ENCODE data around the gene RBP3. TPM values are rescaled to one million over a fixed set of nuclear protein-coding genes. Genes with fewer than 3 reads are reported as not detected.
"Not testable (repeated sequence)": the region's sequence is repeated elsewhere in the genome, so short reads cannot be mapped to it uniquely, and the experiment has no call there.

Gene RBP3
- total RNA-seq, 2 donors from 2014 or later = not detected

GRCh38 chr10:47383261-47384147 lies 35.3 kb downstream of the RBP3 start:
- Histone ChIP-seq H3K36me3 (ENCODE audit: control insufficient read depth, insufficient read depth, low read length) (no peaks in the 10 kb centered on the region), H3K4me1 (ENCODE audit: control insufficient read depth, insufficient read depth, low read length) (no peaks in the 10 kb centered on the region), H3K27ac (ENCODE audit: low read depth, low read length) (no peak overlapping the region), H3K4me3 (ENCODE audit: low read length) (peak overlapping the region; percentile 84), H3K27me3 (ENCODE audit: control insufficient read depth, insufficient read depth, low read length, poor library complexity, severe bottlenecking) (peaks cover 59% of the 10 kb centered on the region), H3K9ac (ENCODE audit: extremely low read depth, low read length, poor library complexity, severe bottlenecking) (no peak overlapping the region), H3K9me3 (ENCODE audit: control insufficient read depth, low read length) (no peaks in the 10 kb centered on the region)
- peak overlapping the region; percentile 14 for H3K27ac Mint-ChIP-seq
- H3K27me3 Mint-ChIP-seq (ENCODE audit: insufficient read depth) = peaks cover 64% of the 10 kb centered on the region
- H3K4me3 Mint-ChIP-seq = peak overlapping the region; percentile 65
- no peaks in the 10 kb centered on the region for H3K36me3 Mint-ChIP-seq (ENCODE audit: low read depth)
- peak; percentile 77 for DNase-seq
- WGBS, 2 experiments (ENCODE audit: insufficient coverage in 1 of 2, insufficient read length in 1 of 2) = 3% methylated on average over 7 to 9 of the region's 9 CpGs
- peaks cover 20% of the 10 kb centered on the region for H3K4me1 Mint-ChIP-seq
- TF ChIP-seq CTCF (conservative IDR thresholded peaks at IDR 0.05) = no peak
- H3K9me3 Mint-ChIP-seq = peaks cover 5% of the 10 kb centered on the region

- Histone ChIP-seq H3K4me1 (ENCODE audit: control insufficient read depth, insufficient read depth, low read length) (no peaks in the 10 kb centered on the region), H3K4me3 (ENCODE audit: low read length) (peak within 1 kb of the TSS; percentile 84), H3K27me3 (ENCODE audit: control insufficient read depth, insufficient read depth, low read length, poor library complexity, severe bottlenecking) (peaks cover 57% of the 10 kb centered on the region), H3K27ac (ENCODE audit: low read depth, low read length) (no peak within 1 kb of the TSS), H3K9ac (ENCODE audit: extremely low read depth, low read length, poor library complexity, severe bottlenecking) (peak within 1 kb of the TSS; percentile 45), H3K9me3 (ENCODE audit: control insufficient read depth, low read length) (no peaks in the 10 kb centered on the region), H3K36me3 (ENCODE audit: control insufficient read depth, insufficient read depth, low read length) (no peaks in the 10 kb centered on the region)
- 0% methylated on average over 17 to 75 of the region's 75 CpGs for WGBS, 2 experiments (ENCODE audit: insufficient coverage in 1 of 2, insufficient read length in 1 of 2)
- DNase-seq = peak; percentile 95
- H3K4me3 Mint-ChIP-seq = peak within 1 kb of the TSS; percentile 65
- H3K27me3 Mint-ChIP-seq (ENCODE audit: insufficient read depth) = peaks cover 61% of the 10 kb centered on the region
- peaks cover 5% of the 10 kb centered on the region for H3K9me3 Mint-ChIP-seq
- no peak for TF ChIP-seq CTCF (conservative IDR thresholded peaks at IDR 0.05)
- H3K27ac Mint-ChIP-seq = peak within 1 kb of the TSS; percentile 14
- no peaks in the 10 kb centered on the region for H3K36me3 Mint-ChIP-seq (ENCODE audit: low read depth)
- H3K4me1 Mint-ChIP-seq = peaks cover 20% of the 10 kb centered on the region
These were observed 36.2 kb downstream of the RBP3 start, which contains the start of gene ZNF488 for GRCh38 chr10:47384148-47384921. Gene ZNF488, minus strand, starts transcription at chr10:47384293. Its CDS starts 15,464 bp downstream, at chr10:47368829.

GRCh38 chr10:47386104-47386503 lies 37.9 kb downstream of the RBP3 start:
- H3K36me3 Mint-ChIP-seq (ENCODE audit: low read depth); H3K4me3 ChIP-seq (ENCODE audit: low read length); H3K9me3 ChIP-seq (ENCODE audit: control insufficient read depth, low read length); H3K4me3 Mint-ChIP-seq; H3K27ac ChIP-seq (ENCODE audit: low read depth, low read length); H3K4me1 ChIP-seq (ENCODE audit: control insufficient read depth, insufficient read depth, low read length); H3K36me3 ChIP-seq (ENCODE audit: control insufficient read depth, insufficient read depth, low read length); H3K9ac ChIP-seq (ENCODE audit: extremely low read depth, low read length, poor library complexity, severe bottlenecking); H3K27ac Mint-ChIP-seq; H3K9me3 Mint-ChIP-seq: not testable (repeated sequence)
- peak; percentile 6 for DNase-seq
- 86 to 100% methylated on average over 1 to 2 of the region's 2 CpGs for WGBS, 2 experiments (ENCODE audit: insufficient coverage in 1 of 2, insufficient read length in 1 of 2)
- Mint-ChIP-seq H3K27me3 (ENCODE audit: insufficient read depth) (peaks cover 43% of the 10 kb centered on the region), H3K4me1 (peaks cover 15% of the 10 kb centered on the region)
- H3K27me3 ChIP-seq (ENCODE audit: control insufficient read depth, insufficient read depth, low read length, poor library complexity, severe bottlenecking) = peaks cover 39% of the 10 kb centered on the region

Measured in endodermal cell (in vitro differentiated cells).